Muscle of arm (tissue), 12 donors: ENCODE results near the gene DLG4. TPM values are rescaled to one million over a fixed set of nuclear protein-coding genes. Genes with fewer than 3 reads are reported as not detected.
"Not testable (repeated sequence)": the region's sequence is repeated elsewhere in the genome, so short reads cannot be mapped to it uniquely, and the experiment has no call there.

Experiments
- DNase-seq: peaks from one replicate; pipeline ENCODE4 v3.0.0-alpha.2; 2013
- polyA plus RNA-seq, 12 donors: library from polyadenylated mRNA; unstranded; fragments of 120-200 nt; gene quantifications; one replicate each; pipeline ENCODE4 v1.2.1, GENCODE V29; 2013; ENCODE audit not compliant: insufficient read length in 12 of 12

The DLG4 gene
- polyA plus RNA-seq, 12 donors, result 14.8 to 47.6 (median 19.5) TPM; not detected in 1

DNA sequence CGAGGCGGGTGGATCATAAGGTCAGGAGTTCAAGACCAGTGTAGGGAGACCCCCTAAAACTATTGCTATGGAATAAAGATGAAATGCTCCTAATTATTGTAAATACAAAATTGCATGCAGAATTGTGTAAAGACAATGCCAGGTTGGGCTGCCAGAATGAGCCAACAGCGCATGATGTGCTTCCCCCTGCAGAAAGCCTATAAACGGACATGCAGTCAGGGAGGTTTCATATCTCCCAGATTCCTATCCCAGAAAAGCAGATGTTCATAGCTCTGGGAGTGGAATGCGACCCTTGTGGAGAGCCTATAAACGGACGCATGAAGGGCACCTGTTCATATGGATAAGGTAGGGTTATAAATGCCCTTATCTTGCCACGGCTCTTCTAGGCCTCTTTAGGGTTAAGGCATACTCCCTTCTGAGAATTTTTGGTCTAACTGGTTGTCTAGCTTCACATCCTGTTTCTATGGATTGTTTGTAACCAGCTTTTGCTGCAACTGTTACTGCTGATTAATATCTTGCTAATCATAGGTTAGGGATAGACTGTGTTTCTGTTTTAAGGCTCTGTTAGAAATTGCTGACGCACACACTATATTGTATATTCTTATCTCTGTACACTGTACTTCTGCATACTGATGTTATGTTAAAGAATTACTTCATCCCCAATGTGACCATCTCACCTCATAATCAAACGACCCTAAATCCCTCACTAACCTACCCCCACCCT, 50.6 kb downstream of the DLG4 start:
- not testable (repeated sequence) for DNase-seq

DNA sequence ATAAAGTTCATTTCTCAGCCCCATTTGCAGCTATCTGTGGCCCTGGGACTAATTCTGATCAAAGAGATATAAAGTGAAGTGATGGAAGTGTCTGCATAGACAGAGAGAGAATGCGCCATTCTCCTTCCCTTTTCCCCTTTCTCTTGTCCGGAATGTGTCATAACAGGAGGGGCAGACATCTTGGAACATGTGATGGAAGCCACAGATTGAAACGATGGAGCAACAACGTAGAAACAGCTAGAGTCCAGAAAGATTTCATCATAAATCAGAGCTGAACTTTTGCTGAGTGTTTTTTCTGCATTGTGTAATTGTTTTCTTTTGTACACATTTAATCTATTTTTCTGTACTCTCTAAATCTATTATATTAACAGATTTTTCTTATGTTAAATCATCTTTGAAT, 51.8 kb downstream of the DLG4 start:
- DNase-seq, result no peak

DNA sequence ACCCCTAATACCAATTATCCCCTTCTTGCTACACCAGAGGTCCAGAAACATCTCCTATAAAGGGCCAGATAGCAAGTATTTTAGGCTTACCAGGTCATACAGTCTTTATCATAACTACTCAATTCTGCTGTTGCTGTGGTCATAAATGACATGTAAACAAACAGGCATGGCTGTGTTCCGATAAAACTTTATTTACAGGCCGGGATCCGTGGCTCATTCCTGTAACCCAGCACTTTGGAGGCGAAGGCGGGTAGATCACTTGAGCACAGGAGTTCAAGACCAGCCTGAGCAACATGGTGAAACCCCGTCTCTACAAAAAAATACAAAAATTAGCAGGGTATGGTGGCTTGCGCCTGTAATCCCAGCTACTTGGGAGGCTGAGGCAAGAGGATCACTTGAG, 52.8 kb downstream of the DLG4 start:
- DNase-seq, result no peak

DNA sequence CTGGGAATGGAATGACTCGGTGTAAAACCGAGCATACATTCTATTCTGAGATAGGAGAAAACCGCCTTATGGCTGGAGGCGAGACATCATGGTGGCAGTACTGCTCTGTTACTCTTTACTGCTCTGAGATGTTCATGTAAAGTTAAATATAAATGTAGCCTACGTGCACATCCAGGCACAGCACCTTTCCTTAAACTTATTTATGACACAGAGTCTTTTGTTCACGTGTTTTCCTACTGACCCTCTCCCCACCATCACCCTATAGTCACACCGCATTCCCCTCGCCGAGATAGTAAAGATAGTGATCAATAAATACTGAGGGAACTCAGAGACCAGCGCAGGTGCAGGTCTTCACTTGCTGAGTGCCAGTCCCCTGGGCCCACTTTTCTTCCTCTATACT, 60.1 kb downstream of the DLG4 start:
- not testable (repeated sequence) for DNase-seq

DNA sequence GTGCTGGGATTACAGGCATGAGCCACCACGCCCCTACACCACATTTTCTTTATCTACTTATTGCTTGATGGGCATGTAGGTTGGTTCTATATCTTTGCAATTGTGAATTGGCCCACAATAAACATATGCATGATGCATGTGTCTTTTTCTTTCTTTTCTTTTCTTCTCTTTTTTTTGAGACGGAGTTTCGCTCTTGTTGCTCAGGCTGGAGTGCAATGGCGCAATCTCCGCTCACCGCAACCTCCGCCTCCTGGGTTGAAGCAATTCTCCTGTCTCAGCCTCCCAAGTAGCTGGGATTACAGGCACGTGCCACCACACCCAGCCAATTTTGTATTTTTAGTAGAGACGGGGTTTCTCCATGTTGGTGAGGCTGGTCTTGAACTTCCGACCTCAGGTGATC, 61.2 kb downstream of the DLG4 start:
- DNase-seq, result not testable (repeated sequence)

DNA sequence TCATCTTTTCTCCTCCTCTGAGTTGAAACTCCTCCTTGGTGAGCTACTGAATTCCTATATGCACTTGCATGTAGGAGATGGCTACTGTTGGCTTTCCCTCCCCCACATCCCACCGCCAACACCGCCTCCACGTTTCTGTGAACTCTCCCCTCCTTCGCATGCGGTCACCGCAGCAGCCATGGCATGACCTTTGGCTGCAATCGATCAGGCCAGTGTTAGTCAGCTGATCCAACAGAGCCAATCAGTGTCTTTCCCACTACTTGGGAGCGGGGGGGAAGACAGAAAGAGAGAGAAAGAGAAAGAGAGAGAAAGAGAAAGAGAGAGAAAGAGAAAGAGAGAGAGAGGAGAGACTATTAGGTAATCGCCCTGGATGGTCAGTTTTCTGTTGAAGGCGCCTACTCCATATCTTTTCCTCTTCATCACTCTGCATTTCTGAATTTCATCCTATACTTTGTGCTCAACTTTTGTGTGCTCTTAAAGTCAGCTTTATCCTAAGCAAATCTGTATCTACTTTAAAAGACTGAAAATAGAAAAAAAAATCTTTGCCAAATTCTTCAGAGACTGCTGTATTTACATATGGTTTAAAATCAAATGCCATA, 63.2 kb downstream of the DLG4 start:
- no peak for DNase-seq

DNA sequence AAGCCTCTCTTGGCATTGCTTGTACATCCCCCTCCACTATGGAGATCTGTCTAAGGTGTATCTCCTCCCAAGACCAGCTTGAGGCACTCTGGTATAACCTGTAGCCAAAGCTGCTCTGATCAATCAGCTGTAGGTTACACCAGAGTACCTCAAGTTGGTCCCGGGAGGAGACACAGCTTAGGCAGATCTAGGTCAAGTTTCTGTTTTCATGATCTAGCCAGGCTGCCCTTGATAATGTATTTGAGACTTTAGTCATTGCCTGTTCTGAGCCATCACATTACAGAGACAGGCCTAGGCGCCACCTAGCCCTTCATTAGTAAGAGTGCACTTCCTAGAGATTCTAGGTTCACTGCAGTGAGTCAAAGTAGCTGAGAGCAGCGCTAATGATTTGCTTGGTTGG, 71.9 kb downstream of the DLG4 start:
- DNase-seq, result no peak

DNA sequence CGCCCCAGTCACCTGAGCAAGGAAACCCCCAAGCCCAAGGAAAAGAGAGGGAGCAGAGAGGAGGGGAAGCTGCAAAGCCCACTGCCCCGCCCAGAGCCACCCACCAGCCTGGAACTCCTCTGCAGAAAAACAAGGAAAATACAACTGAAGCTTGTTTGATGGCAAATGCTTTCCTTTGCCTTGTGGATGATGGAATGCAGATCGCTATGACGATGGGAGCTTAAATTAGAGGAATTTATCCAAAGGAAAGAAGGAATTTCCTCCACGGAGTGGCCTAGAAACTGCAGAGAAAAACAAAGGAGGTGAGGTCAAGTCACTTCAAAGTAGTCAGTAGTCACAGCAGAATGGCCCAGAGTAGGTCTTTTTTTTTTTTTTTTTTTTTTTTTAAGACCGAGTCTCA, 73.5 kb downstream of the DLG4 start:
- DNase-seq, result no peak

DNA sequence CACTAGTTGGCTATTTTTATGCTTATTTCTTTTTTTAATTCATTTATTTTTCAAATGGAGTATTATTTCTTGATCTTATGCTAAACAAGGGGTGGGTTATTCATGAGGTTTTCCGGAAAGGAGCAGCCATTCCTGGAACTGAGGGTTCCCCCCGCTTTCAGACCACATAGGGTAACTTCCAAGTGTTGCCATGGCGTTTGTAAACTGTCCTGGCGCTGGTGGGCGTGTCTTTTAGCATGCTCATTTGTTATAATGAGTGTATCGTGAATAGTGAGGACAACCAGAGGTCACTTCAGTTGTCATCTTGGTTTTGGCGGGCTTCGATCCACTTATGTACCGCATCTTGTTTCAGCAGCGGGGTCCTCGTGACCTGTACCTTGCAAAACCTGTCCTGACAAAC, 75.4 kb downstream of the DLG4 start:
- no peak for DNase-seq

DNA sequence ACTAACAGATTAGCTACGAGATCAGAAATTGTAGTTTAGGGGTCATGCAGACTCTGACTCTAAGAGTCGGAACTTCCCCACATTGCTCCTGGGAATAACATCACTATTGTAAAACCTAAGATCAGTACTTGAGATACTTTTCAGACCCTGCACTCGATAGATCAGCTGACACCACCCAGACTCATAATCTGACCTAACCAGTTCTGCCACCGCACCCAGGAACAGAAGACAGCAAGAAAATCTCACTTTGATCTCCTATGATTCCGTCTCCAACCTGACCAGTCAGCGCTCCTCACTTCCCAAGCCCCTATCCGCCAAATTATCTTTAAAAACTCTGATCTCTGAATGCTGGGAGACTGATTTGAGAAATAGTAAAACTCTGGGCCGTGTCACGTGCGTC, 77.8 kb downstream of the DLG4 start:
- DNase-seq, result no peak

DNA sequence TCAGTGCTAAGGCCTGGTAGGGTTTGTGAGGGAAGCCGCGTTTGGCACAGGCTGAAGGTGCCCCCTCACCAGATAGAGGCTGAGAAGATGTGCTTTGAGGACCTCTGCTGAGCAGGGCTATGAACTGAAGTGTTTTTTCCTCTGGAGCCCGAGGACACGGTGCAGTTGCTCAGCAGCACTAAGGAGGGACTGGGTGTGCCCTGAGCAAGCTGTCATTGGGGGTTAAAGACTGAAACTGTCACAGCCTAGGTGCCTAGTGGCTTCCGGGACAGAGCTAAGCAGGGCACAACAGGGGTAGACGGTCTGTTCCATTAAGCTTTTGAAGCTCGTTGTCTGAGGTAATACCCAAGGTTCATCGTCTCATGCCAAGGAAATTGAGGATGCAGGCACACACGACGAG, 80.2 kb downstream of the DLG4 start:
- no peak for DNase-seq

DNA sequence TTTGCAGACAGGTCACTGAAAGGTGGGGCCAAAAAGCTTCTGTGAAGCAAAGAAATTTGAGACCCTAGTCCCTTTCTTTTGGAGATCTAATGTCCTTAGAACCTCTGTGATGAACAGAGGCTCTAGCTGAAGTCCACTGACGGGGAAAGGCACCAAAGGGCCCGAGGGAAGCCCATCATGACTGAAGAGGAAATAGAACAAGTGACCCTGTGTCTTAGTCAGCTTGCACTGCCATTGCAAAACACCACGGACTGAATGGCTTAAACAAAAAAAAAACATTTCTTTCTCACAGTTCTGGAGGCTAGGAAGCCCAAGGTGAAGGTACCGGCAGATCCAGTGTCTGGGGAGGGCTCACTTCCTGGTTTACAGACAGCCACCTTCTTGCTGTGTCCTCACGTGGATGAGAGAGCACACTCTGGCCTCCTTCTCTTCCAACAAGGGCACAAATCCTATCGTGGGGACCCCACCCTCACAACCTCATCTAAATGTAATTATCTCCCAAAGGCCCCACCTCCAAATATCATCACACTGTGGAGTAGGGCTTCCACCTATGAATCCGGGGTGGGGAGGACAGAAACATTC, 80.7 kb downstream of the DLG4 start:
- no peak for DNase-seq

DNA sequence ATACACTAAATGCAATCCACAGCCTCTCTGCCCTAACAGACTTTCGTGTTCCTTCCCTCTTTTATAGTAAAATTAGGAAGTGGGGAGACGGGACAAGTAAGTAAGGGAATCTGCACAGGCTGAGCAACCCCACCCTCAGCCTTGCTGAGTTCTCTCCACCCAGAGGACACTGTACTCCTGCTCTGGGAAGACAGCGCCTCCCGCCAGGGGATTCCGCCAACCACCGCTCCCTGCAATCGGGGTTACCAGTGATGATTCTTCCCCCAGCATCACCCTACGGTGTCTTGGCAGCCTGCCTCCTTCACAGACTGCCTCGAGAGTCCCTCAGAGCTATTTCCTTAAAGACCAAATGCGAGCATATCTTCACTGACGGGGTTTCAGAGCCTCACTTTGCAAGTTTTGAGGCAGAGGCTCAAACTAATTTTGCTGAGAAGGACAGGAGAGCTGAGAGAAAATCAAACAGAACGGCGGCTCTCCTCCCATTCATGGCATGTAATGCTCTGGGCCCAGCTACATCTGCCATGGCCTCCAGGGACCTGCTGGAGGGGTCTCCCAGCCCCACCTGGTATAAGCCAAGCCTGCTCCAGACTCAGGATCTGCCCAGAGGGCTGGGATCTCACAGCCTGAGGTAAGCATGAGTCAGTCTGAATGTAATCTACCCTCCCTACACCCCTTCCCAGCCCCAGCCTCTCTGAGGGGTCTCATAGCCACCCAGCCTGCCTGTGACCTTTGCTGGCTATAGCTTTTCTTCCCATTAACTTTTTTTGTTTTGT, 82.3 kb downstream of the DLG4 start:
- no peak for DNase-seq

Other genes starting within 250 kb of the DLG4 start
- gene ALOX12, start 223.8 kb downstream of the DLG4 start, polyA plus RNA-seq, result 1 to 10 TPM in 6 of 12 donors, under 1 TPM in 4, not detected in 2; 0.62 to 4.0 (median 1.3) TPM
- 100 to 1,000 TPM in 10 of 12 donors, 10 to 100 TPM in 1, not detected in 1; 89.8 to 231 (median 118) TPM for gene RNASEK, start 207.2 kb downstream of the DLG4 start, polyA plus RNA-seq
- gene BCL6B, start 196.8 kb downstream of the DLG4 start, polyA plus RNA-seq, result 10 to 100 TPM in 11 of 12 donors, not detected in 1; 16.2 to 24.7 (median 18.8) TPM
- gene SLC16A13, start 183.8 kb downstream of the DLG4 start, polyA plus RNA-seq, result 1 to 10 TPM in 9 of 12 donors, under 1 TPM in 1, not detected in 2; 0.86 to 2.9 (median 1.2) TPM
- 1 to 10 TPM in 1 of 12 donors, under 1 TPM in 6, not detected in 5; 0.09 to 1.6 (median 0.16) TPM for gene SLC16A11, start 175.7 kb downstream of the DLG4 start, polyA plus RNA-seq
- 1 to 10 TPM in 10 of 12 donors, not detected in 2; 1.1 to 4.4 (median 1.5) TPM for gene CLEC10A, start 139.6 kb downstream of the DLG4 start, polyA plus RNA-seq
- gene ASGR2, start 105.0 kb downstream of the DLG4 start, polyA plus RNA-seq, result 1 to 10 TPM in 2 of 12 donors, under 1 TPM in 8, not detected in 2; 0.12 to 1.9 (median 0.33) TPM
- gene ASGR1, start 40.5 kb downstream of the DLG4 start, polyA plus RNA-seq, result 1 to 10 TPM in 10 of 12 donors, not detected in 2; 1.4 to 10.0 (median 2.2) TPM
- 100 to 1,000 TPM in 11 of 12 donors, not detected in 1; 217 to 359 (median 236) TPM for gene ACADVL, start 102 bp upstream of the DLG4 start, polyA plus RNA-seq
- 10 to 100 TPM in 11 of 12 donors, not detected in 1; 26.7 to 49.0 (median 33.7) TPM for gene DVL2, start 14.7 kb upstream of the DLG4 start, polyA plus RNA-seq
- gene PHF23, start 19.6 kb upstream of the DLG4 start, polyA plus RNA-seq, result 10 to 100 TPM in 11 of 12 donors, not detected in 1; 22.6 to 56.9 (median 33.3) TPM
- 100 to 1,000 TPM in 11 of 12 donors, not detected in 1; 201 to 913 (median 299) TPM for gene GABARAP, start 22.6 kb upstream of the DLG4 start, polyA plus RNA-seq
- 100 to 1,000 TPM in 11 of 12 donors, not detected in 1; 152 to 205 (median 181) TPM for gene CTDNEP1, start 31.9 kb upstream of the DLG4 start, polyA plus RNA-seq
- gene ELP5, start 32.4 kb upstream of the DLG4 start, polyA plus RNA-seq, result 10 to 100 TPM in 11 of 12 donors, not detected in 1; 32.1 to 70.1 (median 38.0) TPM
- gene CLDN7, start 42.6 kb upstream of the DLG4 start, polyA plus RNA-seq, result 10 to 100 TPM in 1 of 12 donors, 1 to 10 TPM in 7, under 1 TPM in 3, not detected in 1; 0.32 to 39.4 (median 1.1) TPM
- gene SLC2A4, start 61.9 kb upstream of the DLG4 start, polyA plus RNA-seq, result 10 to 100 TPM in 10 of 12 donors, 1 to 10 TPM in 1, not detected in 1; 6.9 to 49.0 (median 19.5) TPM
- 1 to 10 TPM in 9 of 12 donors, under 1 TPM in 2, not detected in 1; 0.41 to 6.7 (median 2.3) TPM for gene YBX2, start 74.8 kb upstream of the DLG4 start, polyA plus RNA-seq
- gene EIF5A, start 87.8 kb upstream of the DLG4 start, polyA plus RNA-seq, result 100 to 1,000 TPM; 199 to 437 (median 272) TPM
- gene GPS2, start 95.5 kb upstream of the DLG4 start, polyA plus RNA-seq, result 100 to 1,000 TPM in 1 of 12 donors, 10 to 100 TPM in 10, not detected in 1; 56.0 to 125 (median 60.5) TPM
- gene NEURL4, start 109.5 kb upstream of the DLG4 start, polyA plus RNA-seq, result 10 to 100 TPM in 11 of 12 donors, not detected in 1; 12.7 to 24.9 (median 17.4) TPM
- gene ACAP1, start 116.7 kb upstream of the DLG4 start, polyA plus RNA-seq, result 10 to 100 TPM in 3 of 12 donors, 1 to 10 TPM in 8, not detected in 1; 2.8 to 17.4 (median 8.1) TPM
- 1 to 10 TPM in 11 of 12 donors, not detected in 1; 5.0 to 9.0 (median 6.6) TPM for gene KCTD11, start 132.3 kb upstream of the DLG4 start, polyA plus RNA-seq
- gene TMEM95, start 135.3 kb upstream of the DLG4 start, polyA plus RNA-seq, result not detected
- gene TNK1, start 161.3 kb upstream of the DLG4 start, polyA plus RNA-seq, result 1 to 10 TPM in 2 of 12 donors, under 1 TPM in 8, not detected in 2; 0.15 to 3.8 (median 0.47) TPM
- gene PLSCR3, start 174.7 kb upstream of the DLG4 start, polyA plus RNA-seq, result 10 to 100 TPM in 11 of 12 donors, not detected in 1; 19.8 to 52.1 (median 23.2) TPM
- 10 to 100 TPM in 11 of 12 donors, not detected in 1; 45.1 to 67.7 (median 49.8) TPM for gene TMEM256, start 184.3 kb upstream of the DLG4 start, polyA plus RNA-seq
- 10 to 100 TPM in 11 of 12 donors, not detected in 1; 17.0 to 37.6 (median 24.5) TPM for gene NLGN2, start 188.0 kb upstream of the DLG4 start, polyA plus RNA-seq
- not detected for gene SPEM1, start 200.5 kb upstream of the DLG4 start, polyA plus RNA-seq
- not detected for gene SPEM2, start 205.8 kb upstream of the DLG4 start, polyA plus RNA-seq
- not detected for gene SPEM3, start 209.0 kb upstream of the DLG4 start, polyA plus RNA-seq
- 1 to 10 TPM in 3 of 12 donors, under 1 TPM in 7, not detected in 2; 0.62 to 2.2 (median 0.86) TPM for gene TMEM102, start 215.6 kb upstream of the DLG4 start, polyA plus RNA-seq
- gene FGF11, start 219.7 kb upstream of the DLG4 start, polyA plus RNA-seq, result 10 to 100 TPM in 1 of 12 donors, 1 to 10 TPM in 9, under 1 TPM in 1, not detected in 1; 0.97 to 15.9 (median 2.4) TPM
- gene CHRNB1, start 225.2 kb upstream of the DLG4 start, polyA plus RNA-seq, result 10 to 100 TPM in 11 of 12 donors, not detected in 1; 35.1 to 91.7 (median 79.7) TPM